Middle frontal gyrus (tissue), 1 donor: ENCODE results near the gene IRF7.
"Not testable (repeated sequence)": the region's sequence is repeated elsewhere in the genome, so short reads cannot be mapped to it uniquely, and the experiment has no call there.

Experiments used
- DNase-seq: peaks from one replicate; pipeline ENCODE4 v3.0.0-alpha.2; 2015; ENCODE audit warnings: low spot score; ENCODE audit errors: extremely low spot score

IRF7 gene

DNA sequence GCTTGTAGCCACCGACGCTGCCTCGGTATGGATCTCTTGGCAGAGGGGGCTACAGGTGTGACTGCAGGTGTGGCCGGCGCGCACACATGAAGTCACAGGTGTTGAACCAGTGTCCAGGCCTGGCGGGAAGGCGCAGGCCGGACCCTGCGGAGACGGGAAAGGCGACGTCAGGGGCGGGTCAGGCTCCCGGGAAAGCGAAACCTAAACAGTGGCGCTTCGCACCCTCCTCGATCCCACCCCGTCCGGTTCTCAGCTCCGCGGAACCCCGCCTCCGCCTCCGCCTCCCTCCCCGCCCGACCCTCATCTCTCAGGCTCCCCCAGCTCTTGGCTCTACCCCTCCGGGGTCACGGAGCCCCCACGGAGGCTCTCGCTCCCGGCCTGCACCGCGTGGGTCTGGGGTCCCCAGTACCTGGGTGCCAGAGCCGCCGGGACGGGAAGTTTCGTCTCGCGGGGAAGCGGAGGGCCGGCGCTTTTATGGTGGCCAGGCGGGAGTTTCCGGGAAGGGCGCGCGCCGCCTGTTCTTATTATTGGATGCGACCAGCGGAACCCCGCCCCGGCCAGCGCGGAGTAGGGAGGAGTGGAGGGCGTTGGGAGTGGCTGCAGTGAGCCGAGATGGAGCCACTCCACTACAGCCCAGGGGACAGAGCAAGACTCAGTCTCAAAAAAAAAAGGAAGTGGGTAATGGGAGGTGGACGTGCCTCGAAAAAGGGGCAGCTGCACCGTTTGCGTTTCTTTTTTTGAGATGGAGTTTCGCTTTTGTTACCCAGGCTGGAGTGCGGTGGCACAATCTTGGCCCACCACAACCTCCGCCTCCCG is at the start of gene IRF7:
Gene IRF7, minus strand, starts transcription at position 447 of the 816 bp plus-strand sequence. CDS start 586 bp downstream, outside the sequence.
- peak; percentile 53 for DNase-seq

DNA sequence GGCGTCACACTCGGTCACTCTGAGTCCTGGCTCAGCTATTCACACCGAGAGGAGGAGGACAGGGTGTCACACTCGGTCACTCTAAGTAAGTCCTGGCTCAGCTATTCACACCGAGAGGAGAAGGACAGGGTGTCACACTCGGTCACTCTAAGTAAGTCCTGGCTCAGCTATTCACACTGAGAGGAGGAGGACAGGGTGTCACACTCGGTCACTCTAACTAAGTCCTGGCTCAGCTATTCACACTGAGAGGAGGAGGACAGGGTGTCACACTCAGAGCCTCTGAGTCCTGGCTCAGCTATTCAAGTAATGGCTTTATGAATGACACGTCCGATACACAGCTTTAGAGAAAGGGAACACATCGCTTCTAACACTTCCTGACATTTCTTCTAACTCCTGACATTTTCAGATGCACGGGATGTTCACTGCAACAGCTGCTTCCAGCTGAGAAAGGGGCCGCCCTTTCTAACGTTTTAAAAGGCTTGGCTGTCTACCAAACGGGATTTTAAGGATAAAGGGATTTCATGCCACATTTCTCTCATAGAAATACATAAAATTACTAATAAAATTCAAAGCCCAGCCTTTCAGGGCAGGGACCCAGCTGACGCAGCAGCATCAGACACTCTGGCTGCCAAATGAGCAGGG is 49.4 kb upstream of the IRF7 start:
- no peak for DNase-seq

DNA sequence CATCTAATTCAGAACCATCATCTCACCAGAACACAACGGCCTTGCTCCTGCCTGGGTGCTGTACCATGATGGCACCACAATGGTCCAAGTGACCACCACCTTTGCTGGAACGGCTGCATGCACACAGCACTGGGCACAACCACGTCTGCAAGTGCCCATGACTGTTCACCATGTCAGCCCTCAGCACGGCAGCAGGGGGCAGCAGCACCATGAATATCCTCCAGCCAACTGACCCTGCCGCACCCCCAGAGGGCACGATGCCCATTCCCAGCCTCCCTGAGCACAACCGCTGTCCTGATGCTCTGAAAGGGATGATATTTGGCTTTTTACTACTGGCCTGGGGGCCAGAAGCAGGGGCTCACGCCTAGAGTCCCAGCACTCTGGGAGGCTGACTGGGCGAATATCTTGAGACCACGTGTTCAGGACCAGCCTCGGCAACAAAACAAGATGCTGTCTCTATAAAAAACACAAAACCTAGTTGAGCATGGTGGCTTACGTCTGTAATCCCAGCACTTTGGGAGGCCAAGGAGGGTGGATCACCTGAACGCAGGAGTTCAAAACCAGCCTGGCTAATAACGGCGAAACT is 47.0 kb upstream of the IRF7 start:
- DNase-seq, result no peak

DNA sequence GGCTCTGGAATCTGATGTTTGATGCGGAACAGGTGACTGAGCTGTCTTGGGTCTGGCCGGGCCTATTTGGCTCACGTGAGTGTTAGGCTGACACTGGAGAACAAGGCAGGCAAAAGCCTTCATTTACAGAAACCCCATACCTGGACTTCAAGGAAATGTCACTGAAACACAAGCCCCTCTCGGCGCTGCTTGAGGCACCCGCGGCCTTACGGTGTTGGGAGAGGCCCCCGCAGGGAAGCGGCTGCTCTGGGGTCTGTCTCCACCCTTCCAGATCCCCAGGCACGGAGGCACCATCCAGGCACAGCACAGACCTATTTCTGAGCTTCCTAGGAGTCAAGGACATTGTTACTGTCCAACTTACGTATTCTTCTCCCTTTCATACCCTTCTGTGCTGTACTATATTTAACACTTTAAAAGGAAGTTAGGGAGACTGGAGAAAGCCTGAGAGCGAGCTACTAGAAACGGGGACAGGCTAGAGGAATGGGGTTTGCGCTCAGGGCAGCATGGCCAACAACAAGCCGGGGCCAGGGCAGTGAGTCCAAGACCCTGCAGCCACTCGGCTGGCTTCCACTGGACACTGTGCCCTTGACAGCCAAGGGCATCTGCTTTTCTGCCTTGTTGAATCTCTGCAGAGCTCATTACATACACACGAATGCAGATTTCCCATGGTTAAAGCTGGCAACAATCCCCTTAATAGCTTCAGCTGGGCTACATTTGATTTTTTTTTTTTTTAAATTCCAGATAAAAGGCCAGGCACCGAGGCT is 45.1 kb upstream of the IRF7 start:
- DNase-seq, result no peak

DNA sequence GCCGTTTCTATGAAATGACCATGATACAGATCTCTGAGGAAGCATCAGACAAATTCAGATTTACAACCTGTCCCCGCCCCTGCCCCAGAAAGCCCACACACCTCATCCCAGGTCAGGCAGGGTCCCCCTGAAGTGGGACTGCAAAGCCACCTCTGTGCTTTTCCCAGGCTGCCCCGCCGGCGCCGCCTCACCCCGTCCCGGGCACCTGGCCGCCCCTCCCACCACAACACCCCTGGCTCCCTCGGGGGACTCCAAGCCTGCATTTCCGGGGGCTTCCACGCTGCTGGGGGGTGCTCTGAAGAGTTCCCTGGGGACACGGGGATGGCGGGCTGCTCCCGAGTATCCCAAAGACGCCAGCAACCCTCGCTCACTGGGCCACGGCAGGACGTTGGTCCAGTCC is 44.5 kb upstream of the IRF7 start:
- DNase-seq, result no peak

DNA sequence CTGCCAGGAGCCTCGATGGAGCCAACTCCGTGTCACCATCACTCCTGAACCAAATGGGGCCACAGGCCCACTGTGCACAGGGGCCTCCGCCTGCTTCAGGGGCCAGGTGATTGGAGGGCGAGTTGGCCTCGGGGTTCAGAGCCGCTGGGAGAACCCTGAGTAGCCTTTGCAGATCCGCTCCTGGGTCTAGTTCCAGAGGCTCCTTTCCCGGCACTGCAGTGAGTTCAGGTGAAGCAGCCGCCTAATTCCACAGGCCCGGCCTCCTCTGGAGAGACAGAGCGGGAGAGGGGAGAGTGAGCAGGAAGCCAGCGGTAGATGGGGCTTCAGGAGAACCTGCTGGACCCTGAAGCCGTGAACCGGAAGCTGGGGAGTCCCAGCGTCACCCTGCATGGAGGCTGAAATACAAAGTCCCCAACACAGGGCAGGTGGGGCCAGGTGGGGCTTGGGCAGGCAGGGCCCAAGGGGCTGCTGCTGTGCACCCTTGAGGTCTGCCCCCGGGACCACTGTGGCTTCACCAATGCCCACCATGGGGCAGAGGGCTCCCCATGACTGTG is 43.9 kb upstream of the IRF7 start:
- no peak for DNase-seq

DNA sequence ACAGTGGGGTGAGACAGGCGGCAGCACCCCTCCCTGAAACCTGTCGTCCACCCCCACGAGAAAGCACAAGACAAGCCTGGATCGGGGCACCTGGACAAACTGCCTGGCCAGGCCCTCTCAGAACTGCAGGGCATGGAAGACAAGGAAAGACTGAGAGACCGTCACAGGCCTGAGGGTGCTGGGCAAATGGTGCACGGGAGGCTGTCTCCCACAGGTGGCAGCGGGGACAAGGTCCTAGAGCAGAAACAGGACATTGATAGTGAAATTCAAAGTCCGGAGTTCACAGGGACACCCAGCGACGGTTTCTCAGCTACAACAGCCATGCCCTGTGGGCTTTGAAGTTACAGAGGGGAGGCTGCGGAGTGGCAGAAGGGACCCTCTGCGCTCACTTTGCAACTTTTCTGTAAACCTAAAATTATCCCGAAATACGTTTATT is 42.0 kb upstream of the IRF7 start:
- no peak for DNase-seq

DNA sequence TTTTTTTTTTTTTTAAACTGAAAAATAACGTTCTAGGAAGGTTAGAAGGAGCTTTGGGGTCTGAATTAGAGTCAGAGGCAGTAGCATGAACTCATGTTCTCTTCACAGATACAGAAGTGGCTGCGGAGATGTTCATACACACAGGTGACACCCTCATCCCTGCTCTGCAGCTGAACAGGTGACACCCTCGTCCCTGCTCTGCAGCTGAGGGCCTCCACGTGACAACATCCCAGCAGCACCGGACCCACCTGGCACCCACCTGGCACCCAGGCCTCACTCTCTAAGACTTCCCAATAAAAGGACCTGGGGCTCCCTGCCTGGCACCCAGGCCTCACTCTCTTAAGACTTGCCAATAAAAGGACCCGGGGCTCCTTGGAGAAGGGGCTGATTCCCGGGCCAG is 41.1 kb upstream of the IRF7 start:
- DNase-seq, result no peak

DNA sequence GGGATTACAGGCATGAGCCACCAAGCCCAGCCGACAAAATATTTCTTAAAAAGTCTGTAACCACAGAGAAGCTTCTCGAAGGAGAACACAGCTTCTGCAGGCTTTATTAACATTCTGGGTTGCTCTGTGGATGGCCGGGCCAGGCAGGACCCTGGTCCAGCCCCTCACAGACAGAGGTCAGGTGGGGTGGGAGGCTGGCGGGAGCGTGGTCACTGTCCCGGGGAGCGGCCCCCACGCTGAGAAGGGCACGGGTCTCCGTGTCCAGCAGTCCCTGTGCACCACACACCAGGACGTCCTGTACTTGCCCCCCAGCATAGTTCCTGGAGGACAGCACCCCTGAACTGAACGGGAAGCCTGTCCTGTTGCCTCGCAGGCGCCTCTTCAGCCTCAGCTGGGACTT is 40.7 kb upstream of the IRF7 start:
- DNase-seq, result no peak

DNA sequence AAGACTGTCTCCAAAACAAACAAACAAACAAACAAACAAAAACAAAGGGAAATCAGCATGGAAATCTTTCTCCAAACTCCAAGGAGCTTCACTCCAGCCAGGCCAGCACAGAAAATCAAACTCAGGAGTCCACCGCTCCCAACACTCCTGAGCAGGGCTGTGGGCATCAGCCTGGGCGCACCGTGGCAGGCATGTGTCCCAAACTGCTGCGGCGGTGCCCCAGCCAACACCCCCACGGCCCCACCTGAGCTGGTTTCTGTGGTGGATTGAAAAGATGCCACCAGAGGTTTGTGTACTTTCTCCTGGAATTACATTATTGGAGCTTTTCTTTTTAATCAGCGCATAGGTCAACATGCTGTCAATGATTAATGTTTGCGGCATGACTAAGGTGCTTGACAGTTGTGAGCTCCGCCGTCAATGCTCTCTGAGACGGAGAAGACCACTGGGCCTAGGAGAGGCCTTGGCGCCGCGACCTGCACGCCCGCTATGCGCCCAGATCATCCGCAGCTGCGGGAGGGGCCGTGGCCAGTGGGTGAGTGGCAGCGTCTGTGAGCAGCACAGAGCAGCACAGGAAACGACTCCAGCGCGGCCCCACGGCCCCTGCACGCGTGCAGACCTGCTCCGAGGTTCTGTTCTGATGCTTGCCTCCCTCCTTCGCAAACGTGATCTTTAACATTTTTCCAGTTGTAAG is 39.4 kb upstream of the IRF7 start:
- no peak for DNase-seq

DNA sequence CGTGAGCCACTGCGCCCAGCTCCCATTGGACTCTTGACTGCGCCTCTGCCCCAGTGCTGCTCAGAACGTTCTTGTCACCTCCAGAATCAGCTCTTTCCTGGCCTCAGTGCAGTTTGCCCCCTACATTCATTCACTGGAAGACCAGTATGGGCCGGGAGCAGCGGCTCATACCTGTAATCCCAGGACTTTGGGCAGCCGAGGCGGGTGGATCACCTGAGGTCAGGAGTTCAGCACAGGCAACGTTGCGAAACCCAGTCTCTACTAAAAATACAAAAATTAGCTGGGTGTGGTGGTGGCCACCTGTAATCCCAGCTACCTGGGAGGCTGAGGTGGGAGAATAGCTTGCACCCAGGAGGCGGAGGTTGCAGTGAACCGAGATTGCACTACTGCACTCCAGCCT is 38.7 kb upstream of the IRF7 start:
- DNase-seq, result not testable (repeated sequence)

DNA sequence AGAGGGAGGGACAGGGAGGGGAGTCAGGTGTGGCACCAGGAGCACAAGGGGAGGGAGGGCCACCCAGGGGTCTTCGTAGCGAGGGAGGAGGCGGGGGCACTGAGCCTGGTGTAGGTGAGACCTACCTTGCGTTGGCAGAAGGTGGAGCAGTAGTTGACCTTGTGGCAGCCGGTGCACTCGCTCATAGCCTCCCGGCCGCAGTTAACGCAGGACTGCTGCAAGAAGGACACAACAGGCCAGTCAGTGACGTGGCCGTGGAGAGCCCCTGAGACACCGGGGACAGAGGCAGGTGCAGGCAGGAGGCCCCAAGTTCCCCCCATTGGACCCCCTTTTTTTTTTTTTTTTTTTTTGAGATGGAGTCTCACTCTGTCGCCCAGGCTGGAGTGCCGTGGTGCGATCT is 38.1 kb upstream of the IRF7 start:
- DNase-seq, result no peak

DNA sequence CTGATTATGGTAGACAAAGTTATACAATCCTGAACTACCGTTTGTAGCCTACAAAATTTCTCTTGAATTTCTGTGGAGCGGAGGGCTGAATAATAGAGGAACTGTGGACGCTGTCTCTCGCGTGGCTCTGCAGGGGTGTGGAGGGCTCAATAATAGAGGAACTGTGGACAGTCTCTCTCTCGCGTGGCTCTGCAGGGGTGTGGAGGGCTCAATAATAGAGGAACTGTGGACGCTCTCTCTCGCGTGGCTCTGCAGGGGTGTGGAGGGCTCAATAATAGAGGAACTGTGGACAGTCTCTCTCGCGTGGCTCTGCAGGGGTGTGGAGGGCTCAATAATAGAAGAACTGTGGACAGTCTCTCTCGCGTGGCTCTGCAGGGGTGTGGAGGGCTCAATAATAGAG is 37.4 kb upstream of the IRF7 start:
- not testable (repeated sequence) for DNase-seq

DNA sequence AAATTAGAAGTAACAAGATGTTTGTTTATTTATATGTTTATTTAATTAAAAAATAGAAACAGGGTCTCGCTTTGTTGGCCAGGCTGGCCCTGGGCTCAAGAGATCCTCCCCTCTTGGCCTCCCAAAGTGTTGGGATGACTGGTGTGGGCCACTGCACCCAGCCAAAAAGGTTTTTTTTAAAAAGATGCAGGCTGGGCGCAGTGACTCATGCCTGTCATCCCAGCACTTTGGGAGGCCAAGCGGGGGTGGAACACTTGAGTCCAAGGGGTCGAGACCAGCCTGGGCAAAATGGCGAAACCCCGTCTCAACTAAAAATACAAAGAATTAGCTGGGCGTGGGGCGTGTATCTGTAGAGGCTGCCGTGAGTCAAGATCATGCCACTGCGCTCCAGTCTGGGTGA is 34.7 kb upstream of the IRF7 start:
- DNase-seq, result no peak

DNA sequence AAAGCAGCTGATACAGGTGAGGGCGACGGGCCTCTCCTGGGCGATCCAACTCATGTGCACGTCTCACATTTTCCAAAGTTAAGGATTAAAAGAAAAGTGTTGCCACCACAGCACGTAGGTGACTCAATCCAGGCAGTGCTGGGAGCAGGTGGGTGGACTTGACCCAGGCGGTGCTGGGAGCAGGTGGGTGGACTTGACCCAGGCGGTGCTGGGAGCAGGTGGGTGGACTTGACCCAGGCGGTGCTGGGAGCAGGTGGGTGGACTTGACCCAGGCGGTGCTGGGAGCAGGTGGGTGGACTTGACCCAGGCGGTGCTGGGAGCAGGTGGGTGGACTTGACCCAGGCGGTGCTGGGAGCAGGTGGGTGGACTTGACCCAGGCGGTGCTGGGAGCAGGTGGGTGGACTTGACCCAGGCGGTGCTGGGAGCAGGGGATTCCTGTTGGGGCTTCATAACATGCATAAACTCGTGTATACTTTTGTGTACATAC is 32.0 kb upstream of the IRF7 start:
- not testable (repeated sequence) for DNase-seq

DNA sequence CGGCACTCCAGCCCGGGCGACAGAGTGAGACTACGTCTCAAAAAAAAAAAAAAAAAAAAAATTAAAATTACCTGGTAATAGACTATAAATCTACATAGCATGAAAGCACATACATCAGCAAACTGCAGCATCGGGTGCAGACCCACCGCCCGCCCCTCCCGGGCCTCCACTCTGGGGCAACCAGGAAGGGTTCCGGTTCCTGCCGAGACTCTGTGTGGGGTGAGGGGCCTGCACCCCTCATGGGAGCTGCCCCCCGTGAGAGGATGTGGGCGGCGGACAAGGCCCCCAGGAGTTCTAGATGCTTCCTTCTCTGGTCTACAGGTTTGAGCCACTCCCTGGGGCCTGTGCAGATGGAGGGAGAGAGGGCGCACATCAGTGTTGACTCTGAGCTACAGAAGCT is 30.5 kb upstream of the IRF7 start:
- DNase-seq, result no peak

DNA sequence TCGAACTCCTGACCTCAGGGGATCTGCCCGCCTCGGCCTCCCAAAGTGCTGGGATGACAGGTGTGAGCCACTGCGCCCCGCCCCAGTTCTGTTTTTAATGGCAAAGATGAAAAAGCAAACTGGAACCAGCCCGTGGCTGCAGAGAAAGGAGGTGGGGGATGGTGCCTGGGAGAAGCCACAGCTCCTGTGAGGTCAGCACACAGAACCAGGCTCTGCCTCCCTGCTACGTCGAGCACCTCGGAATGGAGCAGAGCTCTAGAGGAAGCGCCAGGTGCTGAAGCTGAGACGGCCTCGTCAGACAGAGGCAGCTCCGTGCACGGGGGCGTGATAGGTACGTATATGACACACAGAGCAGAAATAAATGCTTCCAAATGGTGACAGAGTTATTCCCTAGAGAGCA is 29.8 kb upstream of the IRF7 start:
- DNase-seq, result no peak

DNA sequence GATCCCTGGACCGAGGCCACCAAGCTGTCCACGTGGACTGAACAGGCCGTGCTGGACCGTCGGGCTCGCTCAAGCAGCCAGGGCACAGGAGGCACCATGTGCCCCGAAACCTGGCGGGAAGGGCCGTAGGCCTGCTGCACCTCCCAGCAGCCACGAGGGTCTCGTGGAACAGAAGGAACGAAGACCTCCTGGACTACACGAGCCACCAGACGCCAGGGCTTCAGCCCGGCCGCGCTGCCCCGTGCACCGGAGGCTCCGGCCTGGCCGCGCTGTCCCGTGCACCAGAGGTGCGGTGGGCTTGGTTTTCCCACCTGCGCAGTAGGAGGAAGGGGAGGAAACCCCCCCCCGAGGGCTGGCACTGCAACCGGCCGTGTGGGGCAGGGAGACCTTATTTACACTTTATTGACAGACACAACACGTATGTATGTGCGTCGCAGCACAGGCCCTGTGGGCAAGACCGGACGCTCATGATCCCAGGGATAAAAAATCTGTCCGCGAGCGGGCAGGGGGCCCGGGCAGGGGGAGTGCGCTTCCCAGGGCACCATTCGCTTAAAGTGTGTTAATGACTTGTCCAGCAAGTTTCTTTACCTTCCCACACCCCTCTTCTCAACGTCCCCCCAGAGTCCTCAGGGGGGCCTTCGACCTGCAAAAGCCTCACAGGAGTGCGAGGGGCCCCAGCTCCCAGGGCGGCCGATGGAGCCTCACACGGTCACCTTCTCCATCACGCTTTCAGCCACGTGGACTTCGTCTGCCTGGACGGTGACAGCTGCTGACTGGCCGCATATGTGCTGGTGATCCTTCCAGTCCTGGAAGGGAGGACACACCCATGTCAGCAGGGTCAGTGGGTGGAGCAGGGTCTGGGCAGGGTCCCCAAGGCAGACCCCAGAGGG is 28.3 kb upstream of the IRF7 start:
- no peak for DNase-seq

DNA sequence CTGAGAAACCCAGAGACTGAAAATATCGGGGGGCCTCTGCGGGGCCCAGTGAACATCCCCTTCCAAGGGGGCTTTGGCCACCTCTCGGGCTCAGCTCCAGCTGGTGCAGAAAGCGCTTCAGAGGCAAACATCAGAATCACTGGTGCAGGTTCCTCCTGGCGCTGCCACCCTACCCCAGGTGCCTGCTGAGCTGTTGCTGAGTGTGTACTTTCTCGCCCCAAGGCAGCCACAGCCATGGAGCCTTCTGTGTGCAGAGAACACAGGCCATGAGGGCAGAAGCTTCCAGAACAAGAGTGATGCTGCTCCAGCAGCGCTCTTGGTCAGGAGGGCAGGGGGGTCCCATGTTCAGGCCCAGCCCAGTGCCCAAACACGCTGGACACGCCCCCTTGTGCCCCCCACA is 27.6 kb upstream of the IRF7 start:
- no peak for DNase-seq
